Middle frontal gyrus (tissue), 1 donor: ENCODE results near the gene SLC25A26.
"Not testable (repeated sequence)": the region's sequence is repeated elsewhere in the genome, so short reads cannot be mapped to it uniquely, and the experiment has no call there.

Source experiments
- DNase-seq: peaks from one replicate; pipeline ENCODE4 v3.0.0-alpha.2; 2015; ENCODE audit warnings: low spot score; ENCODE audit errors: extremely low spot score

SLC25A26 gene

GRCh38 chr3:66226093-66226492 lies 5.3 kb downstream of the SLC25A26 start:
- not testable (repeated sequence) for DNase-seq

- no peak for DNase-seq
These were observed 6.2 kb downstream of the SLC25A26 start for GRCh38 chr3:66227051-66227450.

GRCh38 chr3:66227915-66228314 lies 7.1 kb downstream of the SLC25A26 start:
- DNase-seq, result no peak

- no peak for DNase-seq
These were observed 7.9 kb downstream of the SLC25A26 start for GRCh38 chr3:66228707-66229106.

- DNase-seq, result no peak
These were observed 9.1 kb downstream of the SLC25A26 start for GRCh38 chr3:66229931-66230330.

- no peak for DNase-seq
These were observed 12.2 kb downstream of the SLC25A26 start for GRCh38 chr3:66233033-66233432.

- DNase-seq, result no peak
These were observed 15.5 kb downstream of the SLC25A26 start for GRCh38 chr3:66236281-66236680.

GRCh38 chr3:66237552-66237951 lies 16.8 kb downstream of the SLC25A26 start:
- no peak for DNase-seq

- no peak for DNase-seq
These were observed 18.8 kb downstream of the SLC25A26 start for GRCh38 chr3:66239513-66240123.

GRCh38 chr3:66241466-66241865 lies 20.7 kb downstream of the SLC25A26 start:
- no peak for DNase-seq

- DNase-seq, result no peak
These were observed 22.1 kb downstream of the SLC25A26 start for GRCh38 chr3:66242788-66243464.

- DNase-seq, result no peak
These were observed 27.8 kb downstream of the SLC25A26 start for GRCh38 chr3:66248641-66249040.

GRCh38 chr3:66253790-66254620 lies 33.2 kb downstream of the SLC25A26 start:
- DNase-seq, result no peak

- DNase-seq, result no peak
These were observed 35.1 kb downstream of the SLC25A26 start for GRCh38 chr3:66255865-66256264.

GRCh38 chr3:66256806-66257205 lies 36.0 kb downstream of the SLC25A26 start:
- no peak for DNase-seq

- DNase-seq, result no peak
These were observed 38.9 kb downstream of the SLC25A26 start for GRCh38 chr3:66259566-66260255.

GRCh38 chr3:66260431-66260830 lies 39.6 kb downstream of the SLC25A26 start:
- no peak for DNase-seq

- no peak for DNase-seq
These were observed 40.6 kb downstream of the SLC25A26 start for GRCh38 chr3:66261355-66261754.

- DNase-seq, result no peak
These were observed 44.8 kb downstream of the SLC25A26 start for GRCh38 chr3:66265649-66266048.

GRCh38 chr3:66266551-66266950 lies 45.8 kb downstream of the SLC25A26 start:
- DNase-seq, result no peak

GRCh38 chr3:66267031-66267430 lies 46.2 kb downstream of the SLC25A26 start:
- DNase-seq, result no peak

- DNase-seq, result no peak
These were observed 47.1 kb downstream of the SLC25A26 start for GRCh38 chr3:66267906-66268305.
